Measurements from ENCODE around the gene PSPC1.
"Not testable (repeated sequence)": the region's sequence is repeated elsewhere in the genome, so short reads cannot be mapped to it uniquely, and the experiment has no call there.

Gene PSPC1

GRCh38 chr13:19764237-19764636 lies 18.5 kb downstream of the PSPC1 start:
- DNase-seq (ENCODE audit: low read depth in 2 of 2): no peak

GRCh38 chr13:19763618-19764017 lies 19.1 kb downstream of the PSPC1 start:
- no peak for DNase-seq (ENCODE audit: low read depth in 2 of 2)

GRCh38 chr13:19759669-19760068 lies 23.1 kb downstream of the PSPC1 start:
- DNase-seq (ENCODE audit: low read depth in 2 of 2): no peak

GRCh38 chr13:19742643-19743042 lies 40.1 kb downstream of the PSPC1 start:
- DNase-seq (ENCODE audit: low read depth in 2 of 2): no peak

GRCh38 chr13:19737844-19738557 lies 44.7 kb downstream of the PSPC1 start:
- no peak for DNase-seq (ENCODE audit: low read depth in 2 of 2)

GRCh38 chr13:19726611-19727010 lies 56.1 kb downstream of the PSPC1 start:
- no peak for DNase-seq (ENCODE audit: low read depth in 2 of 2)

GRCh38 chr13:19725320-19725719 lies 57.4 kb downstream of the PSPC1 start:
- no peak for DNase-seq (ENCODE audit: low read depth in 2 of 2)

GRCh38 chr13:19720039-19720438 lies 62.7 kb downstream of the PSPC1 start:
- no peak for DNase-seq (ENCODE audit: low read depth in 2 of 2)

- no peak for DNase-seq (ENCODE audit: low read depth in 2 of 2)
These were observed 69.4 kb downstream of the PSPC1 start for GRCh38 chr13:19713186-19713965.

GRCh38 chr13:19709782-19710181 lies 73.0 kb downstream of the PSPC1 start:
- DNase-seq (ENCODE audit: low read depth in 2 of 2): not testable (repeated sequence)

GRCh38 chr13:19709039-19709438 lies 73.7 kb downstream of the PSPC1 start:
- not testable (repeated sequence) for DNase-seq (ENCODE audit: low read depth in 2 of 2)

- DNase-seq (ENCODE audit: low read depth in 2 of 2): not testable (repeated sequence)
These were observed 78.5 kb downstream of the PSPC1 start for GRCh38 chr13:19704256-19704655.

- not testable (repeated sequence) for DNase-seq (ENCODE audit: low read depth in 2 of 2)
These were observed 81.1 kb downstream of the PSPC1 start for GRCh38 chr13:19701619-19702018.

- not testable (repeated sequence) for DNase-seq (ENCODE audit: low read depth in 2 of 2)
These were observed 81.8 kb downstream of the PSPC1 start for GRCh38 chr13:19700963-19701362.

GRCh38 chr13:19695829-19696228 lies 86.9 kb downstream of the PSPC1 start:
- no peak for DNase-seq (ENCODE audit: low read depth in 2 of 2)

- no peak for DNase-seq (ENCODE audit: low read depth in 2 of 2)
These were observed 87.3 kb downstream of the PSPC1 start for GRCh38 chr13:19695428-19695827.

GRCh38 chr13:19691447-19691846 lies 91.3 kb downstream of the PSPC1 start:
- not testable (repeated sequence) for DNase-seq (ENCODE audit: low read depth in 2 of 2)

- DNase-seq (ENCODE audit: low read depth in 2 of 2): no peak
These were observed 97.3 kb downstream of the PSPC1 start for GRCh38 chr13:19685437-19685836.

- DNase-seq (ENCODE audit: low read depth in 2 of 2): no peak
These were observed 97.7 kb downstream of the PSPC1 start for GRCh38 chr13:19685034-19685433.

- DNase-seq (ENCODE audit: low read depth in 2 of 2): no peak
These were observed 101.2 kb downstream of the PSPC1 start for GRCh38 chr13:19681517-19681916.

GRCh38 chr13:19680751-19681150 lies 102.0 kb downstream of the PSPC1 start:
- DNase-seq (ENCODE audit: low read depth in 2 of 2): no peak

- DNase-seq (ENCODE audit: low read depth in 2 of 2): no peak
These were observed 106.6 kb downstream of the PSPC1 start for GRCh38 chr13:19676168-19676567.

GRCh38 chr13:19674898-19675297 lies 107.8 kb downstream of the PSPC1 start:
- no peak for DNase-seq (ENCODE audit: low read depth in 2 of 2)

Data from stimulated activated CD8-positive, alpha-beta memory T cell treated with anti-CD3 and anti-CD28 coated beads, Interleukin-2, amount 100 ng/mL, for 1 hour (primary cell).